Erythroblast (primary cell): ENCODE results near the gene IST1.

Experiments used
- GATA1 ChIP-seq: IDR thresholded peaks from 2 replicates; pipeline ENCODE4 v1.6.1; 2011; ENCODE audit warnings: low read depth, mild to moderate bottlenecking, control low read depth, low read length, moderate library complexity
- POLR2A ChIP-seq: IDR thresholded peaks from 2 replicates; pipeline ENCODE4 v1.6.1; 2011; ENCODE audit warnings: mild to moderate bottlenecking, low read length

DNA sequence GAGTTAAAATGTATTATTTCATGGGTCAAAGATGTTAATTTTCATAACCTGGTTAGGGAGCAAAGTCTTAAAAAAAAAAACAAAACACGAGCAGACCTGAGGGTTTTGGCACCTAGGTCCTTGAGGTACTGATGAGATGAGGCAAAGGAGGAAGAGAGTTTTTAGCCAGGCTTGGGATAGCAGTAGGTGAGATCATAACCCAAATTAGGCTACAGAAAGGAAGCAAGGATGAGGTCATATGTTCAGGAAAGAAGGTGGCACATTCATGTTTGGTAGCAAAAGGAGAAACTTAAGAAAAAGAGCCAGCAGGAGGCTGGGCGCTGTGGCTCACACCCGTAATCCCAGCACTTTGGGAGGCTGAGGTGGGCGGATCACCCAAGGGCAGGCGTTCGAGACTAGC lies 46.7 kb upstream of the IST1 start:
- TF ChIP-seq GATA1 (no peak), POLR2A (no peak)
